GM23338 (cell line): Measurements from ENCODE around the gene RPL13. TPM values are rescaled to one million over a fixed set of nuclear protein-coding genes. Genes with fewer than 3 reads are reported as not detected.

Source experiments
- ATAC-seq: fragments of 200-7000 bp; cut with Tn5 transposase; 3 replicates; pipeline ENCODE4 v1.9.1; 2020
- DNase-seq: peaks from one replicate; pipeline ENCODE4 v3.0.0-alpha.2; 2015; ENCODE audit warnings: low spot score
- H2AFZ ChIP-seq: fragments of 200-600 bp; sonication (generic); 2 replicates; pipeline ENCODE4 v1.8.0; 2016; ENCODE audit warnings: antibody characterized with exemption, mild to moderate bottlenecking, moderate library complexity
- H3F3A ChIP-seq: fragments of 200-600 bp; sonication (generic); replicated peaks from 2 replicates; pipeline ENCODE4 v1.8.0; 2017; ENCODE audit warnings: antibody characterized with exemption, mixed run types, low read depth
- H3K27ac ChIP-seq: fragments of 200-600 bp; sonication (generic); 2 replicates; pipeline ENCODE4 v1.6.1; 2016; ENCODE audit warnings: low read depth
- H3K27me3 ChIP-seq: fragments of 200-600 bp; sonication (generic); 2 replicates; pipeline ENCODE4 v1.8.0; 2016; ENCODE audit warnings: mild to moderate bottlenecking, mixed run types, moderate library complexity; ENCODE audit not compliant: insufficient read depth
- H3K36me3 ChIP-seq: fragments of 200-600 bp; sonication (generic); 2 replicates; pipeline ENCODE4 v1.8.0; 2016; ENCODE audit warnings: mild to moderate bottlenecking; ENCODE audit not compliant: insufficient read depth
- H3K4me1 ChIP-seq: fragments of 200-600 bp; sonication (generic); 2 replicates; pipeline ENCODE4 v1.8.0; 2016; ENCODE audit warnings: mild to moderate bottlenecking, moderate library complexity; ENCODE audit not compliant: insufficient read depth
- H3K4me2 ChIP-seq: fragments of 200-600 bp; sonication (generic); 2 replicates; pipeline ENCODE4 v1.7.1; 2017; ENCODE audit warnings: mixed run types
- H3K4me3 ChIP-seq: fragments of 200-600 bp; sonication (generic); 2 replicates; pipeline ENCODE4 v1.6.1; 2016; ENCODE audit warnings: mixed run types
- H3K79me2 ChIP-seq: fragments of 200-600 bp; sonication (generic); replicated peaks from 2 replicates; pipeline ENCODE4 v1.8.0; 2017; ENCODE audit warnings: mild to moderate bottlenecking; ENCODE audit not compliant: insufficient read depth
- H3K9me2 ChIP-seq: fragments of 200-600 bp; sonication (generic); 2 replicates; pipeline ENCODE4 v1.8.0; 2017; ENCODE audit not compliant: insufficient read depth
- H4K20me1 ChIP-seq: fragments of 200-600 bp; sonication (generic); replicated peaks from 2 replicates; pipeline ENCODE4 v1.8.0; 2017; ENCODE audit warnings: mild to moderate bottlenecking; ENCODE audit not compliant: insufficient read depth
- H3K27ac Mint-ChIP-seq: 2 replicates; pipeline ENCODE4 v1.8.0; 2020; ENCODE audit warnings: inconsistent platforms, mild to moderate bottlenecking, moderate library complexity, mixed read lengths
- H3K27me3 Mint-ChIP-seq: 3 replicates; pipeline ENCODE4 v1.8.0; 2022; ENCODE audit warnings: low read depth, mild to moderate bottlenecking, moderate library complexity, mixed read lengths, inconsistent platforms; ENCODE audit not compliant: insufficient read depth, poor library complexity
- H3K36me3 Mint-ChIP-seq: 3 replicates; pipeline ENCODE4 v1.8.0; 2021; ENCODE audit warnings: low read depth, mild to moderate bottlenecking, inconsistent platforms, moderate library complexity, mixed read lengths
- H3K4me1 Mint-ChIP-seq: 3 replicates; pipeline ENCODE4 v1.8.0; 2020; ENCODE audit warnings: mild to moderate bottlenecking, inconsistent platforms, mixed read lengths
- H3K4me3 Mint-ChIP-seq: 3 replicates; pipeline ENCODE4 v1.8.0; 2021; ENCODE audit warnings: moderate library complexity, mild to moderate bottlenecking, inconsistent platforms, mixed read lengths
- H3K9me3 Mint-ChIP-seq: 3 replicates; pipeline ENCODE4 v1.8.0; 2020; ENCODE audit warnings: moderate library complexity, mild to moderate bottlenecking, inconsistent platforms, mixed read lengths
- CREB1 ChIP-seq: fragments of 250-450 bp; sonication (Bioruptor Pico); IDR thresholded peaks from 2 replicates; pipeline ENCODE4 v1.5.0; 2020; ENCODE audit warnings: low read depth, mild to moderate bottlenecking, moderate library complexity
- CTCF ChIP-seq, 2 experiments: fragments of 200-600 bp in 1 of 2; sonication (generic) in 1 of 2; conservative IDR thresholded peaks; 2 replicates each; pipeline versions ENCODE4 v1.5.1 to v1.6.1; 2016 to 2017; ENCODE audit warnings: antibody characterized with exemption in 2 of 2, low read depth in 2 of 2, mild to moderate bottlenecking in 2 of 2, moderate library complexity in 1 of 2
- ETS1 ChIP-seq: IDR thresholded peaks from 2 replicates; pipeline ENCODE4 v1.6.1; 2016; ENCODE audit warnings: antibody characterized with exemption
- POLR2AphosphoS5 ChIP-seq: IDR thresholded peaks from 2 replicates; pipeline ENCODE4 v1.6.1; 2016; ENCODE audit warnings: antibody characterized with exemption, low read depth
- ZNF331 ChIP-seq: fragments of 250-450 bp; sonication (Bioruptor Pico); IDR thresholded peaks from 2 replicates; pipeline ENCODE4 v1.5.0; 2020; ENCODE audit warnings: low read depth, mild to moderate bottlenecking, moderate library complexity
- ZNF462 ChIP-seq: fragments of 250-450 bp; sonication (Bioruptor Pico); IDR thresholded peaks from 2 replicates; pipeline ENCODE4 v1.5.0; 2020; ENCODE audit warnings: mild to moderate bottlenecking, moderate library complexity
- polyA plus RNA-seq: library from polyadenylated mRNA; unstranded; fragments of >200 nt; fragmentation: Nextera tagmentation; extraction: Ambion mirVana; gene quantifications from 2 replicates; pipeline ENCODE4 v1.2.1, GENCODE V29; 2016
- total RNA-seq: library from RNA; depleted of rRNA; stranded (reverse); fragments of >200 nt; shearing (Covaris generic); gene quantifications from 2 replicates; pipeline ENCODE4 v1.2.3, GENCODE V29; 2014

RPL13 gene
- total and polyA plus RNA-seq, 2 experiments from 2014 or later = 3,489 to 3,617 TPM

GRCh38 chr16:89546781-89547180, 13.7 kb upstream of the RPL13 start:
- Histone ChIP-seq H3F3A (0 out of 2 replicates have a peak, but pooled peaks cover 3% of the 10 kb centered on the region), H3K4me2 (no peak overlapping the region), H3K79me2 (no peaks in the 10 kb centered on the region), H2AFZ (no peak overlapping the region), H3K36me3 (peaks cover 15% of the 10 kb centered on the region), H3K4me3 (no peak overlapping the region), H4K20me1 (no peaks in the 10 kb centered on the region), H3K4me1 (no peaks in the 10 kb centered on the region), H3K9me2 (no peaks in the 10 kb centered on the region), H3K27ac (no peak overlapping the region), H3K27me3 (no peaks in the 10 kb centered on the region)
- DNase-seq = no peak
- H3K9me3 Mint-ChIP-seq = no peaks in the 10 kb centered on the region
- H3K4me1 Mint-ChIP-seq = no peaks in the 10 kb centered on the region
- no peak for TF ChIP-seq ZNF331
- no peak for TF ChIP-seq ETS1
- TF ChIP-seq CTCF (conservative IDR thresholded peaks at IDR 0.05; ENCODE audit: low read depth in 2 of 2) = no peak
- H3K36me3 Mint-ChIP-seq = peaks cover 57% of the 10 kb centered on the region
- no peak for ATAC-seq
- no peak overlapping the region; the same call in 2 of the 3 replicates for H3K4me3 Mint-ChIP-seq
- no peak overlapping the region for H3K27ac Mint-ChIP-seq
- H3K27me3 Mint-ChIP-seq = peaks cover 8% of the 10 kb centered on the region

GRCh38 chr16:89547291-89547690, 13.2 kb upstream of the RPL13 start:
- no peak overlapping the region for H3K27ac Mint-ChIP-seq
- no peaks in the 10 kb centered on the region for H3K4me1 ChIP-seq
- no peaks in the 10 kb centered on the region for H3K27me3 ChIP-seq
- H3K9me3 Mint-ChIP-seq = no peaks in the 10 kb centered on the region
- no peaks in the 10 kb centered on the region for H4K20me1 ChIP-seq
- H3K9me2 ChIP-seq = no peaks in the 10 kb centered on the region
- no peak overlapping the region for H3K27ac ChIP-seq
- no peaks in the 10 kb centered on the region for H3K4me1 Mint-ChIP-seq
- H3K4me3 Mint-ChIP-seq = no peak overlapping the region
- H3K79me2 ChIP-seq = no peaks in the 10 kb centered on the region
- H2AFZ ChIP-seq = no peak overlapping the region
- H3K36me3 Mint-ChIP-seq = peaks cover 60% of the 10 kb centered on the region
- 0 out of 2 replicates have a peak, but pooled peaks cover 3% of the 10 kb centered on the region for H3F3A ChIP-seq
- no peak for ATAC-seq
- TF ChIP-seq CREB1 (CRISPR knock-in tag) (no peak), ZNF462 (CRISPR knock-in tag) (no peak), POLR2AphosphoS5 (no peak)
- DNase-seq = no peak
- H3K4me2 ChIP-seq = no peak overlapping the region
- H3K4me3 ChIP-seq = no peak overlapping the region
- H3K27me3 Mint-ChIP-seq = peaks cover 11% of the 10 kb centered on the region
- peaks cover 15% of the 10 kb centered on the region for H3K36me3 ChIP-seq
